Fibroblast of the conjunctiva (primary cell): ENCODE measurements around the gene TSNAXIP1.
A peak's percentile ranks its signal among the peaks of the same experiment; 100 is the strongest.

Experiments used
- DNase-seq: peaks from one replicate; pipeline ENCODE4 v3.0.0-alpha.2; 2010; ENCODE audit warnings: low read depth

The TSNAXIP1 gene

GRCh38 chr16:67806428-67807147, at the start of gene TSNAXIP1, which contains the start of gene RANBP10:
TSS of gene TSNAXIP1 (plus strand) at chr16:67806889. CDS start at chr16:67807150, 261 bp downstream.
TSS of gene RANBP10 (minus strand) at chr16:67806560. CDS start at chr16:67806536, 24 bp downstream.
- peak; percentile 99 for DNase-seq

GRCh38 chr16:67758006-67758405, 48.7 kb upstream of the TSNAXIP1 start:
- DNase-seq, result no peak

- DNase-seq, result no peak
These were observed 47.7 kb upstream of the TSNAXIP1 start for GRCh38 chr16:67758966-67759365.

- no peak for DNase-seq
These were observed 46.3 kb upstream of the TSNAXIP1 start for GRCh38 chr16:67760206-67760955.

GRCh38 chr16:67760956-67761230, 45.8 kb upstream of the TSNAXIP1 start:
- no peak for DNase-seq

GRCh38 chr16:67761924-67762323, 44.8 kb upstream of the TSNAXIP1 start:
- no peak for DNase-seq

GRCh38 chr16:67762385-67762784, 44.3 kb upstream of the TSNAXIP1 start:
- no peak for DNase-seq

GRCh38 chr16:67763066-67763465, 43.6 kb upstream of the TSNAXIP1 start:
- no peak for DNase-seq

- DNase-seq, result no peak
These were observed 42.5 kb upstream of the TSNAXIP1 start for GRCh38 chr16:67764158-67764667.

GRCh38 chr16:67766291-67766690, 40.4 kb upstream of the TSNAXIP1 start:
- DNase-seq, result no peak

GRCh38 chr16:67767953-67768352, 38.7 kb upstream of the TSNAXIP1 start:
- peak; percentile 69 for DNase-seq

- DNase-seq, result no peak
These were observed 36.2 kb upstream of the TSNAXIP1 start for GRCh38 chr16:67770346-67770991.

- DNase-seq, result no peak
These were observed 33.6 kb upstream of the TSNAXIP1 start for GRCh38 chr16:67773099-67773498.

GRCh38 chr16:67773569-67774456, 32.9 kb upstream of the TSNAXIP1 start:
- no peak for DNase-seq

- DNase-seq, result no peak
These were observed 32.2 kb upstream of the TSNAXIP1 start for GRCh38 chr16:67774457-67774853.

- DNase-seq, result no peak
These were observed 31.4 kb upstream of the TSNAXIP1 start for GRCh38 chr16:67775273-67775672.

- no peak for DNase-seq
These were observed 27.3 kb upstream of the TSNAXIP1 start for GRCh38 chr16:67779256-67780014.

GRCh38 chr16:67780847-67781564, 25.7 kb upstream of the TSNAXIP1 start:
- DNase-seq, result no peak

GRCh38 chr16:67781565-67781921, 25.1 kb upstream of the TSNAXIP1 start:
- no peak for DNase-seq

- DNase-seq, result no peak
These were observed 23.9 kb upstream of the TSNAXIP1 start for GRCh38 chr16:67782567-67783352.
